Neural cell (in vitro differentiated cells): Measurements from ENCODE around the gene NECTIN1. TPM values are rescaled to one million over a fixed set of nuclear protein-coding genes. Genes with fewer than 3 reads are reported as not detected.

ENCODE experiments used
- H2AFZ ChIP-seq: fragments of 200-600, 300-800 bp; sonication (generic), shearing (Covaris generic); 2 replicates; pipeline ENCODE4 v1.6.0; 2014; ENCODE audit warnings: low read depth, mild to moderate bottlenecking, antibody characterized with exemption, low read length, moderate library complexity
- H3F3A ChIP-seq: fragments of 200-600 bp; shearing (Covaris generic); 2 replicates; pipeline ENCODE4 v1.6.1; 2016; ENCODE audit warnings: mild to moderate bottlenecking, moderate library complexity, mixed read lengths, antibody characterized with exemption, low read length; ENCODE audit not compliant: insufficient read depth, poor library complexity, severe bottlenecking
- H3K27ac ChIP-seq: fragments of 200-600, 300-800 bp; sonication (generic), shearing (Covaris generic); 2 replicates; pipeline ENCODE4 v1.5.1; 2014; ENCODE audit warnings: mild to moderate bottlenecking, low read length, moderate library complexity
- H3K27me3 ChIP-seq: fragments of 300-800, 200-600 bp; sonication (generic), shearing (Covaris generic); 2 replicates; pipeline ENCODE4 v1.6.0; 2014; ENCODE audit warnings: mild to moderate bottlenecking, low read depth, low read length, moderate library complexity; ENCODE audit not compliant: insufficient read depth
- H3K36me3 ChIP-seq: fragments of 300-800, 200-600 bp; sonication (generic), shearing (Covaris generic); 2 replicates; pipeline ENCODE4 v1.5.1; 2014; ENCODE audit warnings: mild to moderate bottlenecking, antibody characterized with exemption, low read length, moderate library complexity; ENCODE audit not compliant: insufficient read depth
- H3K4me2 ChIP-seq: fragments of 300-800, 200-600 bp; sonication (generic), shearing (Covaris generic); 2 replicates; pipeline ENCODE4 v1.6.0; 2014; ENCODE audit warnings: mild to moderate bottlenecking, low read length
- H3K4me3 ChIP-seq: fragments of 300-800, 200-600 bp; sonication (generic), shearing (Covaris generic); 2 replicates; pipeline ENCODE4 v1.5.1; 2014; ENCODE audit warnings: mild to moderate bottlenecking, low read length, moderate library complexity
- H3K79me2 ChIP-seq: fragments of 200-600 bp; shearing (Covaris generic); replicated peaks from 2 replicates; pipeline ENCODE4 v1.6.0; 2014; ENCODE audit warnings: mild to moderate bottlenecking, low read length, moderate library complexity; ENCODE audit not compliant: insufficient read depth
- H3K9ac ChIP-seq: fragments of 300-800, 200-600 bp; sonication (generic), shearing (Covaris generic); 2 replicates; pipeline ENCODE4 v1.6.1; 2016; ENCODE audit warnings: mild to moderate bottlenecking, low read length, mixed read lengths
- H3K9me2 ChIP-seq: fragments of 200-600 bp; shearing (Covaris generic); 2 replicates; pipeline ENCODE4 v1.6.1; 2016; ENCODE audit warnings: mild to moderate bottlenecking, low read length, mixed read lengths; ENCODE audit not compliant: insufficient read depth
- H3K9me3 ChIP-seq: fragments of 200-600, 300-800 bp; sonication (generic), shearing (Covaris generic); 2 replicates; pipeline ENCODE4 v1.6.1; 2016; ENCODE audit warnings: mild to moderate bottlenecking, mixed run types, low read length, moderate library complexity, mixed read lengths
- H4K20me1 ChIP-seq: fragments of 200-600 bp; shearing (Covaris generic); 2 replicates; pipeline ENCODE4 v1.6.1; 2016; ENCODE audit warnings: mild to moderate bottlenecking, mixed run types; ENCODE audit not compliant: insufficient read depth
- CTCF ChIP-seq: fragments of 450-650 bp; IDR thresholded peaks from 2 replicates; pipeline ENCODE4 v1.5.1; 2014; ENCODE audit warnings: antibody characterized with exemption, mild to moderate bottlenecking, moderate library complexity; ENCODE audit not compliant: poor library complexity, severe bottlenecking
- EP300 ChIP-seq: fragments of 450-650 bp; conservative IDR thresholded peaks from 2 replicates; pipeline ENCODE4 v1.6.1; 2014; ENCODE audit warnings: antibody characterized with exemption, mild to moderate bottlenecking, moderate library complexity; ENCODE audit not compliant: poor library complexity, severe bottlenecking
- EZH2 ChIP-seq: fragments of 200-600, 300-800 bp; shearing (Covaris generic), sonication (generic); IDR thresholded peaks from 2 replicates; pipeline ENCODE4 v1.6.1; 2014; ENCODE audit warnings: antibody characterized with exemption, low read length, borderline replicate concordance, mild to moderate bottlenecking; ENCODE audit not compliant: insufficient read depth, poor library complexity, severe bottlenecking
- MXI1 ChIP-seq: fragments of 450-650 bp; conservative IDR thresholded peaks from 2 replicates; pipeline ENCODE4 v1.6.1; 2014; ENCODE audit warnings: antibody characterized with exemption, mild to moderate bottlenecking; ENCODE audit not compliant: poor library complexity, severe bottlenecking
- POLR2AphosphoS5 ChIP-seq: IDR thresholded peaks from 2 replicates; pipeline ENCODE4 v1.6.1; 2012
- RAD21 ChIP-seq: fragments of 450-650 bp; conservative IDR thresholded peaks from 2 replicates; pipeline ENCODE4 v1.6.1; 2014; ENCODE audit warnings: antibody characterized with exemption, mild to moderate bottlenecking, moderate library complexity
- SMC3 ChIP-seq: fragments of 450-650 bp; conservative IDR thresholded peaks from 2 replicates; pipeline ENCODE4 v1.6.1; 2014; ENCODE audit warnings: antibody characterized with exemption, mild to moderate bottlenecking, moderate library complexity; ENCODE audit not compliant: poor library complexity
- TAF1 ChIP-seq: IDR thresholded peaks from 2 replicates; pipeline ENCODE4 v1.6.1; 2012; ENCODE audit warnings: low read depth
- polyA plus RNA-seq: library from polyadenylated mRNA; depleted of rRNA; stranded (reverse); fragments of >200 nt; gene quantifications from 2 replicates; pipeline ENCODE4 v1.2.3, GENCODE V29; 2014
- TF ChIP-seq, protein P1 (sequence below): IDR thresholded peaks from 2 replicates; pipeline ENCODE4 v1.6.1; 2012; ENCODE audit warnings: borderline replicate concordance

NECTIN1 gene
- polyA plus RNA-seq, 1 donor from 2014 or later: 5.6 TPM

GRCh38 chr11:119712459-119713358 is 16.3 kb downstream of the NECTIN1 start:
- Histone ChIP-seq H2AFZ (no peak overlapping the region), H3K4me2 (no peak overlapping the region), H3F3A (no peaks in the 10 kb centered on the region), H3K27ac (no peak overlapping the region), H3K9me2 (no peaks in the 10 kb centered on the region), H3K79me2 (peaks cover 7% of the 10 kb centered on the region), H3K36me3 (no peaks in the 10 kb centered on the region), H3K27me3 (no peaks in the 10 kb centered on the region), H3K9ac (no peak overlapping the region), H3K9me3 (no peaks in the 10 kb centered on the region), H3K4me3 (no peak overlapping the region), H4K20me1 (no peaks in the 10 kb centered on the region)
- no peak for TF ChIP-seq RAD21
- TF ChIP-seq EP300: no peak
- TF ChIP-seq CTCF: no peak
- no peak for TF ChIP-seq MXI1
- no peak for TF ChIP-seq POLR2AphosphoS5
- TF ChIP-seq SMC3: no peak
- TF ChIP-seq, protein P1, sequence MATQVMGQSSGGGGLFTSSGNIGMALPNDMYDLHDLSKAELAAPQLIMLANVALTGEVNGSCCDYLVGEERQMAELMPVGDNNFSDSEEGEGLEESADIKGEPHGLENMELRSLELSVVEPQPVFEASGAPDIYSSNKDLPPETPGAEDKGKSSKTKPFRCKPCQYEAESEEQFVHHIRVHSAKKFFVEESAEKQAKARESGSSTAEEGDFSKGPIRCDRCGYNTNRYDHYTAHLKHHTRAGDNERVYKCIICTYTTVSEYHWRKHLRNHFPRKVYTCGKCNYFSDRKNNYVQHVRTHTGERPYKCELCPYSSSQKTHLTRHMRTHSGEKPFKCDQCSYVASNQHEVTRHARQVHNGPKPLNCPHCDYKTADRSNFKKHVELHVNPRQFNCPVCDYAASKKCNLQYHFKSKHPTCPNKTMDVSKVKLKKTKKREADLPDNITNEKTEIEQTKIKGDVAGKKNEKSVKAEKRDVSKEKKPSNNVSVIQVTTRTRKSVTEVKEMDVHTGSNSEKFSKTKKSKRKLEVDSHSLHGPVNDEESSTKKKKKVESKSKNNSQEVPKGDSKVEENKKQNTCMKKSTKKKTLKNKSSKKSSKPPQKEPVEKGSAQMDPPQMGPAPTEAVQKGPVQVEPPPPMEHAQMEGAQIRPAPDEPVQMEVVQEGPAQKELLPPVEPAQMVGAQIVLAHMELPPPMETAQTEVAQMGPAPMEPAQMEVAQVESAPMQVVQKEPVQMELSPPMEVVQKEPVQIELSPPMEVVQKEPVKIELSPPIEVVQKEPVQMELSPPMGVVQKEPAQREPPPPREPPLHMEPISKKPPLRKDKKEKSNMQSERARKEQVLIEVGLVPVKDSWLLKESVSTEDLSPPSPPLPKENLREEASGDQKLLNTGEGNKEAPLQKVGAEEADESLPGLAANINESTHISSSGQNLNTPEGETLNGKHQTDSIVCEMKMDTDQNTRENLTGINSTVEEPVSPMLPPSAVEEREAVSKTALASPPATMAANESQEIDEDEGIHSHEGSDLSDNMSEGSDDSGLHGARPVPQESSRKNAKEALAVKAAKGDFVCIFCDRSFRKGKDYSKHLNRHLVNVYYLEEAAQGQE: no peak
- no peak for TF ChIP-seq TAF1
- TF ChIP-seq EZH2: no peak

- Histone ChIP-seq H4K20me1 (no peaks in the 10 kb centered on the region), H3F3A (no peaks in the 10 kb centered on the region), H3K27ac (no peak overlapping the region), H3K4me3 (no peak overlapping the region), H2AFZ (no peak overlapping the region), H3K36me3 (no peaks in the 10 kb centered on the region), H3K9me3 (no peaks in the 10 kb centered on the region), H3K9ac (no peak overlapping the region), H3K4me2 (no peak overlapping the region), H3K9me2 (no peaks in the 10 kb centered on the region), H3K79me2 (peaks cover 13% of the 10 kb centered on the region), H3K27me3 (no peaks in the 10 kb centered on the region)
- TF ChIP-seq TAF1 (no peak), RAD21 (no peak), POLR2AphosphoS5 (no peak), EZH2 (no peak), CTCF (no peak)
- TF ChIP-seq, protein P1: no peak
Measured at GRCh38 chr11:119712006-119712405, 17.0 kb downstream of the NECTIN1 start.
